GM21526 (cell line): ENCODE results near the gene CEP112.

Source experiments
- ATAC-seq: cut with Tn5 transposase; IDR thresholded peaks from one replicate; pipeline ENCODE4 v1.9.1; 2021; ENCODE audit warnings: moderate library complexity; ENCODE audit not compliant: unreplicated experiment, low FRiP score

Gene CEP112

GRCh38 chr17:66000216-66000615 is 191.7 kb downstream of the CEP112 start:
- ATAC-seq: no peak

GRCh38 chr17:65998675-65999074 is 193.3 kb downstream of the CEP112 start:
- no peak for ATAC-seq

DNA sequence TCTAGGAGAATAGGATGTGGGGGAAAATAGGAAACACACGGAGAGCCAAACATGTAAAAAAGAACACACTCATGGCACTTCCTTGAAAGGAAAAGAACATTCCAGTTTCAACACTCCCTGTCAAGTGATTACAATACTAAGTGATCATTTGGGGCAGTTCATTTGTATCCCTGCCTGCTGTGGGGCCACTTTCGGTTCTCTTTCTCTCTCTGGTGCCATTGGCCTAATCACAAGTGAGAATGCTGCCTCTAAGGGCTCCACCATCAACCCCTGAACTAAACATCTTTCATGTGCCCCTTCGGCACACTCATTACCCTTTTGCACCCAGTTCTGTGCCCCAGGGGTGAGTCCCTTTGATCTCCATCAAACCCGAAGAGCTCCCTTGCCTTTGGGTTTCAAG is 197.3 kb downstream of the CEP112 start:
- ATAC-seq: no peak

- no peak for ATAC-seq
Observed at GRCh38 chr17:65994114-65994513, 197.8 kb downstream of the CEP112 start.

DNA sequence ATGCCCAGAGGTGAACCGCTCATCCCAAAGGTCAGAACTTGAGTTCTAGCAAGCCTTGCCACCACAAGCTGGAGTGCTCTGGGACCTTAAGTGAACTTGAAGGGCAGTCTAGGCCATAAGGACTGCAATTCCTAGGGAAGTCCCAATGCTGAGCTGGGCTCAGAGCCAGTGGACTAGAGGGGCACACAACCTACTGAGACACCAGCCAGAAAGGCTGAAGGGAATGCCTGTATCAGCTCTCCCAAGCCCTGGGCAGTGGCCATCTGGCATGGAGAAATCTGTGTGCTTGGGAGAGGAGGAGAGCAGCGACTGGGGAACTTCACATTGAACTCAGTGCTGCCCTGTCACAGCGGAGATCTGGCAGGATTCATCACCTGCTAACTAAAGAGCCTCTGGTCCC is 201.3 kb downstream of the CEP112 start:
- no peak for ATAC-seq

DNA sequence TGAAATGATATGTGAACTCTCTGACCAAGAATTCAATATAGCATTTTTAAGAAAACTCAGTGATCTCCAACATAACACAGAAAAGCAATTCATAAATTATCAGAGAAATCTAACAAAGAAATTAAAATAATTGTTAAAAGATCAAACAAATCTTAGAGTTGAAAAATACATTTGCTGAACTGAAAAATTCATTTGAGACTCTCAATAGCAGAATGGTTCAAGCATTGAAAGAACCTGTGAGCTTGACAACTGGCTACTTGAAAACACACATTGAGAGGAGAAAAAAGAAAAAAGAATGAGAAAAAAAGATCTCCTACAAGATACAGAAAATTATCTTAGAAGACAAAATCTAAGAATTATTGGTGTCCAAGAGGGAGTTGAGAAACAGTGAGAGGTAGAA is 203.5 kb downstream of the CEP112 start:
- ATAC-seq: no peak

DNA sequence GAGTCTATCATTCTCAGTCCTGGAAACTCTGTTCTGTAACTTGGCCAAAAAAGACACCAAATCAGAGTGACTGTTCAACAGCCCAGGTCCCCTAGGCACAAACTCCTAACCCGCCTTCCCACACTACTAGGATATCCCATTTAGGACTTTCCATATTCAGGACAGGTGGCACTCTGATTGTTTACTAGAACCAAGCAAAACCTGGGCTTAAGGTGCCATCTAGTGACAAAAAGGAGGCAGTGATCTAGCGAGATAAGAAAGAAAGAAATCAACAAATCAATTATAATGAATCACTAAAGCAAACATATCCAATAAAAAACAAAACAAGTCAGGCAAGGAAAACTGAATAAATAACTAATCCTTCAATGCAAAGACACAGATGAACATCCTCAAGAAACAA is 203.9 kb downstream of the CEP112 start:
- ATAC-seq: no peak

DNA sequence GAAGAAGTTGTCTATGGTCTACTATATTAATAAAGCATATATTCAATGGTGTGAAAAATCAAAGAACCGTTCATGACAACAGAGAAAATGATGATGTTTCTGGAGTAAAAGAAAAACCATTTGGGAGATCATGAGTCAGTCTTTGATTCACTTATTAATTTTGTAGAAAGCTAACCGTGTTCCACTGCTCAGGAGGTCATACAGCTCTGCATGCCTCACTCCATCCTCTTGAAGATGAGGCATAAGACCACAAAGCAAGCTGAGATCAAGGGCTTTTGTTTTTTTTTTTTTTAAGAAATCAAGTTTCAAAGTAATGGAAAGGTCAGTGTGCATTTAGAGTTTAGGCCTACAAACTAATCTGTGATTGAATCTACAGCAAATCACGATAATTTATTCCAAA is 206.4 kb downstream of the CEP112 start:
- ATAC-seq: no peak

DNA sequence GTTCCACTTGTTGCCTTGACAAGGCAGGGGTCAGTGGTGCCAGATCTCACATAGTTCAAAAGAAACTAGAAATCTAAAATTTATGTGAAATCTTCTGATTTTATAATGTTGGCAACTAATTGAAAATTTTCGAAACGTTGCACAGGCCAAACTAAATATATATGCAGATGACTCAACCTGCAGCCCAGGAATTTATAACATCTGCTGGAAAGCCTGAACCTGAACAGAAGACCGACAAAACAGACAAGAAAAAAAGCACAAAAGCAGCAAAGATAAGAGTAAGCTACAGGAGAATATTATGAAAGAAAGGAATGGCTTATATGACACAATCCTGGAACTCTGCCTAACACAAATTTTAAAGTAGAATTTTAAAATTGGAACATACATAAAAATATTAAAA is 207.6 kb downstream of the CEP112 start:
- no peak for ATAC-seq

DNA sequence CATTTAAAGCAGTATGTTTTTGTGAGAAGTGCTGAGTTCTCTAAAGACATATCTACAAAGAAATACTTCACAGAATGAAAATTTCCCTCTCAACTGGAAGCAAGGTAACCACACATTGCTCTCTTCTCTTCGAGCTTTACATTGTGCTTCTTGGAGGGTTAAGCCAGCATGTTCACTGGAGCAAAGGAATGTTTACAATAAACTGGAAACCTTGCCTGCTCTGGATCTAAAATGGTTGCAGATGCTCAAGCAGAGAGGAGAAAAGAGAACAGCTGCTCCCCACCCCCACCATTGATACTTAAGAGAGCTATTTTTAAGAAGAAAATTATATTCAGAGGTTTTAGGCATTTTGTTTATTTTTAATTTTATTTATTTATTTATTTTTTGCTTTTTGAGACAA is 213.1 kb downstream of the CEP112 start:
- ATAC-seq: no peak

DNA sequence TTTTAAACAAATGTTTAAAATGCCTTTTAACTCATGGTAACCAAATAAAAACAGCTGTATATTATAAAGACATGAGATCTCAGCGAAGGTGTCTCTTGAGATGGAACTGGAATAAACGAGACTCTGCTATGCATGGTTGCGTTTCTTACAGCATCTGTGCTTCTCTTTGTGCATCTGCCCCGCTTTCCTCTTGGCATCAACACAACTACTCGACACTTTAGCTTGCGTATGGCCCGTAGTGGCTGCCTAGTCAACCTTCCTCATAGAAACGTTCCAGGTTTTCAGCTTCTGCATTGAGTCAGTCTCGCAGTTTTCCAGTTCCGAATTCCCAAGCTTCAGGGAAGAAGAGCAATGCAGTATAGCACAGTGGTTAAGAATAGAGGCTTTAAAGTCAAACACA is 214.9 kb downstream of the CEP112 start:
- no peak for ATAC-seq

GRCh38 chr17:65975878-65976277 is 216.1 kb downstream of the CEP112 start:
- ATAC-seq: no peak

- no peak for ATAC-seq
Observed at GRCh38 chr17:65973237-65973636, 218.7 kb downstream of the CEP112 start.

- ATAC-seq: no peak
Observed at GRCh38 chr17:65967372-65967771, 224.6 kb downstream of the CEP112 start.

DNA sequence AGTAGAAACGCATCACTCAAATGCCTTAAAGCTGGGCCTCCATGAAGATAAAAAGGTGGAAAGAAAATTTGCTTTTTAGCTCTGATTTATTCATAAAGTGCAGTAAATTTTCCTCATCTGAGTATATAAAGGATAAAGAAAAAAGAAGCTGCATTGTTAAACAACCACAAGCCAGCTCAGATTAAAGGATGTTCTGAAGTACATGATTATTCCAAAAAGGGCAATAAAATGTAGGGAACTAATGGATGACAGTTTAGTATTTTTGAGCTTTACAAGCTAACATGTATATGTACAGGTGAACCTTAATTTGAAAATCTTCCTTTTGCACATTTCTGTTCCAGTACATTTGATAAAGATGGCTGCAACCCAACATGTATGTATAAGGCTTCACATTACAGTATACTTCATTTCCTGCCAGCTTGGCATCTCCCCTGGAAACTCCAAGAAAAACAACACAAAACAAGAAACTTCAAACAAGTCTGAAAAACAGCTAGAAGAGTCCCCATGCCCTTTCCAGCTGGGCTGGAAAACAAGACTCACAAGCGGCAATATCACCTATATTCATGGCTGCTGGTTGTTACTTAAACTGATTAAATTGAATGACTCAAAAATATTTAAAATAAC is 225.7 kb downstream of the CEP112 start:
- ATAC-seq: no peak

GRCh38 chr17:65963179-65963578 is 228.8 kb downstream of the CEP112 start:
- ATAC-seq: no peak

- no peak for ATAC-seq
Observed at GRCh38 chr17:65959630-65960029, 232.3 kb downstream of the CEP112 start.

DNA sequence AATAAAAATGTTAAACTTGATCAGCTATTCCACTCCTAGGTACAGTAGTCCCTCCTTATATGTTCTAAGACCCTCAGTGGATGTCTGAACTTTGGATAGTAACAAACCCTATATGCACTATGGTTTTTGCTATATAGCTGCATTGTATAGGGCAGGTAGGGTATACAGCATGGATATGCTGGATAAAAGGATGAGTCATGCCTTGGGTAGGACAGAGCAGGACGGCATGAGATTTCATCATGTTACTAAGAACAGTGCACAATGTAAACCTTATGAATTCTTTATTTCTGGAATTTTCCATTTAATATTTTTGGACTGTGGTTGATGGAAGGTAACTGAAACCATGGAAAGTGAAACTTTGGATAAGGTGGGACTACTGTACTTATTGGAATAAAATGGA is 235.1 kb downstream of the CEP112 start:
- ATAC-seq: no peak

GRCh38 chr17:65954148-65954449 is 237.8 kb downstream of the CEP112 start:
- ATAC-seq: no peak

GRCh38 chr17:65953316-65954147 is 238.4 kb downstream of the CEP112 start:
- no peak for ATAC-seq

DNA sequence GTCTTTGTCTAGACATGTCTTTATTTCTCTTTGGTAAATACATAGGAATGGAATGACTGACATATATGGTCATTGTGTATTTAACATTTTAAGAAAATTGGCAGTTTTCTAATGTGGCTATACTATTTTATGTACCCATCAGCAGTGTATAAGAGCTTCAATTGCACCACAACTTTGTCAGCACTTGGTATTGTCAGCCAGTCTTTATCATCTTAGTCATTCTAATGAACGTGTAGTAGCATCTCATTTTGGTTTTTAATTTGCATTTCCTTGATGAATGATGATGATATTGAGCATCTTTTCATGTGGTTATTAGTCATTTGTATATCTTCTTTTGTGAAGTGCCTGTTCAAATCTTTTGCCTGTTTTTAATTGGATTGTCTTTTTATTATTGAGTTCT is 239.3 kb downstream of the CEP112 start:
- ATAC-seq: no peak

- ATAC-seq: no peak
Observed at GRCh38 chr17:65952015-65952414, 239.9 kb downstream of the CEP112 start.
